ENCODE data around the gene GALNT10.

Gene GALNT10

GRCh38 chr5:154324033-154324432, 133.5 kb downstream of the GALNT10 start:
- DNase-seq (ENCODE audit: low read depth), result no peak
- TF ChIP-seq CTCF (IDR thresholded peaks at IDR 0.05; ENCODE audit: low read length, missing control alignments), result no peak
- no peak overlapping the region for H3K4me3 ChIP-seq (replicated peaks; ENCODE audit: low read depth, low read length)

- no peak overlapping the region for H3K4me3 ChIP-seq (replicated peaks; ENCODE audit: low read depth, low read length)
- no peak for DNase-seq (ENCODE audit: low read depth)
- TF ChIP-seq CTCF (IDR thresholded peaks at IDR 0.05; ENCODE audit: low read length, missing control alignments), result no peak
These were observed 135.0 kb downstream of the GALNT10 start for GRCh38 chr5:154325566-154325965.

- H3K4me3 ChIP-seq (replicated peaks; ENCODE audit: low read depth, low read length), result no peak overlapping the region
- TF ChIP-seq CTCF (IDR thresholded peaks at IDR 0.05; ENCODE audit: low read length, missing control alignments), result no peak
- no peak for DNase-seq (ENCODE audit: low read depth)
These were observed 138.5 kb downstream of the GALNT10 start for GRCh38 chr5:154329062-154329461.

- TF ChIP-seq CTCF (IDR thresholded peaks at IDR 0.05; ENCODE audit: low read length, missing control alignments), result no peak
- DNase-seq (ENCODE audit: low read depth), result no peak
- no peak overlapping the region for H3K4me3 ChIP-seq (replicated peaks; ENCODE audit: low read depth, low read length)
These were observed 139.0 kb downstream of the GALNT10 start for GRCh38 chr5:154329519-154330040.

GRCh38 chr5:154330097-154330667, 139.6 kb downstream of the GALNT10 start:
- TF ChIP-seq CTCF (IDR thresholded peaks at IDR 0.05; ENCODE audit: low read length, missing control alignments), result no peak
- no peak for DNase-seq (ENCODE audit: low read depth)
- no peak overlapping the region for H3K4me3 ChIP-seq (replicated peaks; ENCODE audit: low read depth, low read length)

GRCh38 chr5:154331232-154331631, 140.7 kb downstream of the GALNT10 start:
- no peak overlapping the region for H3K4me3 ChIP-seq (replicated peaks; ENCODE audit: low read depth, low read length)
- DNase-seq (ENCODE audit: low read depth), result no peak
- TF ChIP-seq CTCF (IDR thresholded peaks at IDR 0.05; ENCODE audit: low read length, missing control alignments), result no peak

GRCh38 chr5:154331924-154332323, 141.4 kb downstream of the GALNT10 start:
- H3K4me3 ChIP-seq (replicated peaks; ENCODE audit: low read depth, low read length), result no peak overlapping the region
- no peak for DNase-seq (ENCODE audit: low read depth)
- no peak for TF ChIP-seq CTCF (IDR thresholded peaks at IDR 0.05; ENCODE audit: low read length, missing control alignments)

Data from fibroblast of pulmonary artery (primary cell).